Measurements from ENCODE around the gene ELOVL5.

ELOVL5 gene

DNA sequence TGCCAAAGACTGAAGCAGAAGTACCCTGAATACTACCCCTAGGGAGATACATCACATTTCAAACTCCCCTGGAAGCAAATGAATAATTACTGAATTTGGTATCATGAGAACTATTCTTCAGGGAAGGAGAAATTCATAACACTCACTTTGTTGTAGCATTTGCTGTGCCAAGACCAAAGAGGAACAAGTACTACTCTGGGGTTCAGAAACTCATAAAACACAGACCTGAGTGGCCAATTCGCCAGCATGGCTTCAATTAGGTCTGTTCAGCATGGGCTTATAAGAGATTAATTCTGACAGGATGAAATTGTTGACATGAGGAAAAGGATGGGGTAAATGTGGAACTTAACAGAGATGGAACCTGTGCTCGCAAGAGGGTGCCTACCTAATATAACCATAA is 6.5 kb downstream of the ELOVL5 start:
- no peak overlapping the region for H3K4me3 ChIP-seq (ENCODE audit: low read depth, low read length)
- no peak for DNase-seq
- H3K27ac ChIP-seq = no peak overlapping the region
- H3K27me3 ChIP-seq (replicated peaks) = no peaks in the 10 kb centered on the region
- TF ChIP-seq, protein P1, sequence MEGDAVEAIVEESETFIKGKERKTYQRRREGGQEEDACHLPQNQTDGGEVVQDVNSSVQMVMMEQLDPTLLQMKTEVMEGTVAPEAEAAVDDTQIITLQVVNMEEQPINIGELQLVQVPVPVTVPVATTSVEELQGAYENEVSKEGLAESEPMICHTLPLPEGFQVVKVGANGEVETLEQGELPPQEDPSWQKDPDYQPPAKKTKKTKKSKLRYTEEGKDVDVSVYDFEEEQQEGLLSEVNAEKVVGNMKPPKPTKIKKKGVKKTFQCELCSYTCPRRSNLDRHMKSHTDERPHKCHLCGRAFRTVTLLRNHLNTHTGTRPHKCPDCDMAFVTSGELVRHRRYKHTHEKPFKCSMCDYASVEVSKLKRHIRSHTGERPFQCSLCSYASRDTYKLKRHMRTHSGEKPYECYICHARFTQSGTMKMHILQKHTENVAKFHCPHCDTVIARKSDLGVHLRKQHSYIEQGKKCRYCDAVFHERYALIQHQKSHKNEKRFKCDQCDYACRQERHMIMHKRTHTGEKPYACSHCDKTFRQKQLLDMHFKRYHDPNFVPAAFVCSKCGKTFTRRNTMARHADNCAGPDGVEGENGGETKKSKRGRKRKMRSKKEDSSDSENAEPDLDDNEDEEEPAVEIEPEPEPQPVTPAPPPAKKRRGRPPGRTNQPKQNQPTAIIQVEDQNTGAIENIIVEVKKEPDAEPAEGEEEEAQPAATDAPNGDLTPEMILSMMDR (IDR thresholded peaks at IDR 0.05; ENCODE audit: low read depth, low read length, missing control alignments) = no peak
- in situ Hi-C loops (cut with HindIII; ENCODE audit: low pct_ligation_motif_present, low sequenced_read_pairs) = no loop called here
- peaks cover 6% of the 10 kb centered on the region for H3K36me3 ChIP-seq (replicated peaks)

DNA sequence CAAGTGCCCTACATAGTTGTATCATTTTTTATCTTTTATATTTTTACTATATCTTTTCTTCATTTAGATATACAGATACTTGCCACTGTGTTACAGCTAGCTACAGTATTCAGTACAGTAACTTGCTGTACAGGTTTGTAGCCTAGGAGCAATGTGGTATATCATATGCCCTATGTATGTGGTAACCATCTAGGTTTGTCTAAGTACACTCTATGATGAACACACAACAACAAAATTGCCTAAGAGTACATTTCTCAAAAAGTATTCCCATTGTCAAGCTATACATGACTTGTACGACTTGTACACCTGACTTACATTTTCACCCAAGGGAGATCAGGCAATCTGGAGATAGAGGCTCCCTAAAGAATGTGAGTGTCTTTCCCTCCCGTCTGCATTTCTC is 8.2 kb downstream of the ELOVL5 start:
- TF ChIP-seq, protein P1 (IDR thresholded peaks at IDR 0.05; ENCODE audit: low read depth, low read length, missing control alignments) = no peak
- in situ Hi-C loops (cut with HindIII; ENCODE audit: low pct_ligation_motif_present, low sequenced_read_pairs) = no loop called here
- no peak overlapping the region for H3K4me3 ChIP-seq (ENCODE audit: low read depth, low read length)
- no peak for DNase-seq
- no peaks in the 10 kb centered on the region for H3K27me3 ChIP-seq (replicated peaks)
- no peak overlapping the region for H3K27ac ChIP-seq
- H3K36me3 ChIP-seq (replicated peaks) = peaks cover 9% of the 10 kb centered on the region

DNA sequence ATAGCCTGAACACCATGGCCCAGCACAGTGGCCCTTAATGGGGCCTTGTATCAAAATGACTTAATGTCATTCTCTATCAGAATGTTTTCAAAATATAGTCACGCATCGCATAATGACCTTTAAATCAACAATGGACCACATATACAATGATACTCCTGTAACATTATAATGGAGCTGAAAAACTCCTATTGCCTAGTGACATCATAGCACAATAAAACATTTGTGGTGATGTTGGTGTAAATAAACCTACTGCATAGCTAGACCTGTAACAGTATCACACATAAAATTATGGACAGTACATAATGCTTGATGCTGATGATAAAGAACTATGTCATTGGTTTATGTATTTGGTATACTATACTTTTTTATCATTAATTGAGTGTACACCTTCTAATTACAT is 9.3 kb downstream of the ELOVL5 start:
- no peak for DNase-seq
- Histone ChIP-seq H3K4me3 (ENCODE audit: low read depth, low read length) (no peak overlapping the region), H3K36me3 (replicated peaks) (peaks cover 9% of the 10 kb centered on the region), H3K27me3 (replicated peaks) (no peaks in the 10 kb centered on the region), H3K27ac (no peak overlapping the region)
- TF ChIP-seq, protein P1 (IDR thresholded peaks at IDR 0.05; ENCODE audit: low read depth, low read length, missing control alignments) = no peak
- in situ Hi-C loops (cut with HindIII; ENCODE audit: low pct_ligation_motif_present, low sequenced_read_pairs) = no loop called here

DNA sequence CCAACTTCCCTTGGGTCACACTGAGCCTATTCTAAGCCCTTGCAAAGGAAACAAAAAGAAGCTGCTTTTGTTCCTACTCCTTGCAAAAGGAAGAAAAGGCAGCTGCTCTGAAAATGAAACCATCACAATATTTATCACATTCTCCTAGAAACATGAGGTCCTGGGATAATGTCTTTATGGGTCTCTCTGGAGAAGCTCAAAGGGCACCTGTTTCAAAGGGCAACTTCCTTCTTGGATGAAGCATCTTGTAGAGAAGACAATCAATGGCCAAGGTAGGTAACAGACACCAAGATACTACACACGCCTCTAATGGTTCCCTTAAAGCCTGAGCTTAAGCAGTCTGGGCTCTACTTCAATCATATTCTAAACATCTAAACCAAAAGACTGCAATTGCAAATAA is 10.4 kb downstream of the ELOVL5 start:
- no peak for DNase-seq
- H3K27ac ChIP-seq = no peak overlapping the region
- in situ Hi-C loops (cut with HindIII; ENCODE audit: low pct_ligation_motif_present, low sequenced_read_pairs) = no loop called here
- peaks cover 9% of the 10 kb centered on the region for H3K36me3 ChIP-seq (replicated peaks)
- H3K4me3 ChIP-seq (ENCODE audit: low read depth, low read length) = no peak overlapping the region
- H3K27me3 ChIP-seq (replicated peaks) = no peaks in the 10 kb centered on the region
- TF ChIP-seq, protein P1 (IDR thresholded peaks at IDR 0.05; ENCODE audit: low read depth, low read length, missing control alignments) = no peak

DNA sequence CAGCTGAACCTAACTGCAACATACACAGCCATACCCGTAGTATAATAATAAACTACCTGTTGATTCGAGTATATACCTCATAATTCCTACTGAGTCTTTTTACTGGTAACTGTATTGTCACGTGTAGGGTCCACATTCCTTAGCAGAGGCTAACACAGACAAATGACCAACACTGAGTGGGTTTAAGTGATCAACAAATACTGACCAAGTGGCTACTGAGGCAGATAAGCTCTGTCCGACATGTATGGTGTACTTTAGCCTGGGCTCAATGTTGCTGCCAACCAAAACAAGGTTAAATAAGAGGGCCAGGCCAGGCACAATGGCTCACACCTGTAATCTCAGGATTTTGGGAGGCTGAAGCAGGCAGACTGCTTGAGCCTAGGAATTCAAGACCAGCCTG is 12.7 kb downstream of the ELOVL5 start:
- Histone ChIP-seq H3K36me3 (replicated peaks) (peaks cover 9% of the 10 kb centered on the region), H3K27me3 (replicated peaks) (no peaks in the 10 kb centered on the region), H3K27ac (no peak overlapping the region), H3K4me3 (ENCODE audit: low read depth, low read length) (no peak overlapping the region)
- in situ Hi-C loops (cut with HindIII; ENCODE audit: low pct_ligation_motif_present, low sequenced_read_pairs) = no loop called here
- TF ChIP-seq, protein P1 (IDR thresholded peaks at IDR 0.05; ENCODE audit: low read depth, low read length, missing control alignments) = no peak
- no peak for DNase-seq

DNA sequence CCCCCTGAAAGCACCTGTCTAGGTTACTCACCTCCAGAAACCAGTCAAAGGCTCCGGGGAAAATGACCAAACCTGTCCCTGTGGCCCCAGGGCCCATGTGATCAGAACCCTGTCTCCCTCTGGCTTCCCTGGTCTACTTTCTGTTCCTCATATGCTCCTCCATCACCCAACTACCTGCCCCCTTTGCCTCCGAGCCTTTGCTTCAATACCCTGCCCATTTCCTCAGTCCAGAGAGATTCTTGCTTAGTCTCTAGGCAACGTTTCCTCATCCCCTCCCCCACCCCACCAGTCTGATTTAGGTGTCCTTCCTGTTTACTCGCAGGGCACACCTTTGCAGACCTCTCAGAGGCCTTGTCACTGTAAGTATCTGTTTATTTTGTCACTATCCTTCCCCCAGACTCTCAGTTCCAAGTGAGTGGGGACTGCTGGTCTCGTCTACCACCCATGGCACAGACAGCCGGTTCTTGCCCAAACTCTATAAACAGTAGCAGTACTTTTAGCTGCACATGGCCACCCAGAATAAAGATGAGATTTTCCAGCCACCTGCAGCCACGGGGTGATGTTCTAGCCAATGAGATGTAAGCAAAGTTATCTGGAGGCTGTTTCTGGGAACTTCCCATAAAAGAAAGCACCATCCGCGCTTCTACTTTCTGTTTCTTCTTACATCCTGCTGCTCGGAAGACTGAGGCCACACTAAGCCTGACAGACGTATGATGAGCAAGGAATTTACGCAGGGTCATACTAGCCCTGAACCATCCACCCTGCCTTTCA is 13.3 kb downstream of the ELOVL5 start:
- DNase-seq = no peak
- peaks cover 9% of the 10 kb centered on the region for H3K36me3 ChIP-seq (replicated peaks)
- in situ Hi-C loops (cut with HindIII; ENCODE audit: low pct_ligation_motif_present, low sequenced_read_pairs) = no loop called here
- TF ChIP-seq, protein P1 (IDR thresholded peaks at IDR 0.05; ENCODE audit: low read depth, low read length, missing control alignments) = no peak
- H3K27me3 ChIP-seq (replicated peaks) = no peaks in the 10 kb centered on the region
- no peak overlapping the region for H3K4me3 ChIP-seq (ENCODE audit: low read depth, low read length)
- H3K27ac ChIP-seq = no peak overlapping the region

Measured in brain microvascular endothelial cell (primary cell).